Panc1 (cell line): ENCODE data around the gene DENND4B.

Experiments used
- POLR2AphosphoS5 ChIP-seq: IDR thresholded peaks from 2 replicates; pipeline ENCODE4 v1.6.1; 2012; ENCODE audit warnings: mild to moderate bottlenecking, low read depth, low read length, moderate library complexity
- TF ChIP-seq, protein P1 (sequence below): fragments of 450-650 bp; IDR thresholded peaks from 2 replicates; pipeline ENCODE4 v1.5.1; 2017; ENCODE audit warnings: mild to moderate bottlenecking

DNA sequence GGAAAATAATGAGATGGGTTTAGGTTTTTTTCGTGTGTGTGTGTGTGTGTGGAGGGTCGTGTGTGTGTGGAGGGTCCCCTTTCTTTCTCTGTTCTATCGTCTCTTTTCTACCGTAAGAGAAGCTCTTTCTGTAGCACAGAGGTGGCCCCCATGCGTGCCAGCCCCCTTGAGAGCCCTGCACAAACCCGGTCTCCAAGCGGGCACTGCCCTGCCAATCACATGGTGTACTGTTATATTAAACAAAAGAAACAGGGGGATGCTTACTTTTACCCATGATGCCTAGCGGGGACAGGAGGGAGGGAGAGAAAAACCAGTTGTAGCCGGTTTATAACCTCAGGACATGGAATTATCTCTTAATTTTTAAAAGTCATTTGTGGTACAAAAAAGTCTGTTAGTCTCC lies 64.8 kb downstream of the DENND4B start:
- no peak for TF ChIP-seq POLR2AphosphoS5
- TF ChIP-seq, protein P1, sequence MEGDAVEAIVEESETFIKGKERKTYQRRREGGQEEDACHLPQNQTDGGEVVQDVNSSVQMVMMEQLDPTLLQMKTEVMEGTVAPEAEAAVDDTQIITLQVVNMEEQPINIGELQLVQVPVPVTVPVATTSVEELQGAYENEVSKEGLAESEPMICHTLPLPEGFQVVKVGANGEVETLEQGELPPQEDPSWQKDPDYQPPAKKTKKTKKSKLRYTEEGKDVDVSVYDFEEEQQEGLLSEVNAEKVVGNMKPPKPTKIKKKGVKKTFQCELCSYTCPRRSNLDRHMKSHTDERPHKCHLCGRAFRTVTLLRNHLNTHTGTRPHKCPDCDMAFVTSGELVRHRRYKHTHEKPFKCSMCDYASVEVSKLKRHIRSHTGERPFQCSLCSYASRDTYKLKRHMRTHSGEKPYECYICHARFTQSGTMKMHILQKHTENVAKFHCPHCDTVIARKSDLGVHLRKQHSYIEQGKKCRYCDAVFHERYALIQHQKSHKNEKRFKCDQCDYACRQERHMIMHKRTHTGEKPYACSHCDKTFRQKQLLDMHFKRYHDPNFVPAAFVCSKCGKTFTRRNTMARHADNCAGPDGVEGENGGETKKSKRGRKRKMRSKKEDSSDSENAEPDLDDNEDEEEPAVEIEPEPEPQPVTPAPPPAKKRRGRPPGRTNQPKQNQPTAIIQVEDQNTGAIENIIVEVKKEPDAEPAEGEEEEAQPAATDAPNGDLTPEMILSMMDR = no peak
